ENCODE results near the gene AQP6.
"Not testable (repeated sequence)": the region's sequence is repeated elsewhere in the genome, so short reads cannot be mapped to it uniquely, and the experiment has no call there.

AQP6 gene

GRCh38 chr12:49984476-49985359 is 12.0 kb downstream of the AQP6 start:
- TF ChIP-seq ZC3H10 (CRISPR knock-in tag; IDR thresholded peaks at IDR 0.05) (no peak), ISL1 (CRISPR knock-in tag; IDR thresholded peaks at IDR 0.05) (no peak), ZNF70 (CRISPR knock-in tag; IDR thresholded peaks at IDR 0.05) (no peak), ZNF565 (CRISPR knock-in tag; conservative IDR thresholded peaks at IDR 0.05; ENCODE audit: low read depth) (no peak), ZNF8 (CRISPR knock-in tag; IDR thresholded peaks at IDR 0.05) (no peak), ESRRG (CRISPR knock-in tag; IDR thresholded peaks at IDR 0.05) (no peak), ZFP30 (CRISPR knock-in tag; IDR thresholded peaks at IDR 0.05) (no peak), ZFP3 (CRISPR knock-in tag; IDR thresholded peaks at IDR 0.05) (no peak), BACH2 (CRISPR knock-in tag; IDR thresholded peaks at IDR 0.05; ENCODE audit: borderline replicate concordance) (no peak), OSR1 (CRISPR knock-in tag; IDR thresholded peaks at IDR 0.05) (no peak), GLIS3 (CRISPR knock-in tag; IDR thresholded peaks at IDR 0.05) (no peak), SNAI2 (CRISPR knock-in tag; IDR thresholded peaks at IDR 0.05) (no peak), PATZ1 (CRISPR knock-in tag; IDR thresholded peaks at IDR 0.05; ENCODE audit: borderline replicate concordance) (no peak)

GRCh38 chr12:49985981-49986380 is 13.2 kb downstream of the AQP6 start:
- no peak for TF ChIP-seq SNAI2 (CRISPR knock-in tag; IDR thresholded peaks at IDR 0.05)
- no peak for TF ChIP-seq TCF4 (CRISPR knock-in tag; IDR thresholded peaks at IDR 0.05; ENCODE audit: borderline replicate concordance)
- no peak for TF ChIP-seq TSHZ2 (CRISPR knock-in tag; IDR thresholded peaks at IDR 0.05)
- no peak for TF ChIP-seq ISL1 (CRISPR knock-in tag; IDR thresholded peaks at IDR 0.05)
- TF ChIP-seq RARB (CRISPR knock-in tag; IDR thresholded peaks at IDR 0.05), result no peak
- no peak for TF ChIP-seq ZFP30 (CRISPR knock-in tag; IDR thresholded peaks at IDR 0.05)
- no peak for TF ChIP-seq CSRNP3 (CRISPR knock-in tag; IDR thresholded peaks at IDR 0.05)
- TF ChIP-seq BACH2 (CRISPR knock-in tag; IDR thresholded peaks at IDR 0.05; ENCODE audit: borderline replicate concordance), result no peak
- no peak for TF ChIP-seq GLIS3 (CRISPR knock-in tag; IDR thresholded peaks at IDR 0.05)
- TF ChIP-seq OSR1 (CRISPR knock-in tag; IDR thresholded peaks at IDR 0.05), result no peak
- TF ChIP-seq ZC3H10 (CRISPR knock-in tag; IDR thresholded peaks at IDR 0.05), result no peak
- TF ChIP-seq PATZ1 (CRISPR knock-in tag; IDR thresholded peaks at IDR 0.05; ENCODE audit: borderline replicate concordance), result no peak
- no peak for TF ChIP-seq ZNF8 (CRISPR knock-in tag; IDR thresholded peaks at IDR 0.05)
- TF ChIP-seq PPARA (CRISPR knock-in tag; IDR thresholded peaks at IDR 0.05; ENCODE audit: borderline replicate concordance), result no peak
- no peak for TF ChIP-seq ZFP3 (CRISPR knock-in tag; IDR thresholded peaks at IDR 0.05)
- no peak for TF ChIP-seq TOX (CRISPR knock-in tag; IDR thresholded peaks at IDR 0.05; ENCODE audit: borderline replicate concordance)
- TF ChIP-seq CSDC2 (CRISPR knock-in tag; IDR thresholded peaks at IDR 0.05), result no peak
- TF ChIP-seq CREB5 (CRISPR knock-in tag; IDR thresholded peaks at IDR 0.05; ENCODE audit: low read depth), result no peak
- TF ChIP-seq ESRRG (CRISPR knock-in tag; IDR thresholded peaks at IDR 0.05), result no peak
- TF ChIP-seq ARNTL (CRISPR knock-in tag; IDR thresholded peaks at IDR 0.05; ENCODE audit: borderline replicate concordance, low read depth), result no peak
- no peak for ATAC-seq

More at GRCh38 chr12:49984476-49985359, 12.0 kb downstream of the AQP6 start:
- peak; percentile 55 for ATAC-seq

GRCh38 chr12:49986476-49986875 is 13.7 kb downstream of the AQP6 start:
- ATAC-seq, result not testable (repeated sequence)
